H9 (cell line): Measurements from ENCODE around the gene DUOXA1. TPM values are rescaled to one million over a fixed set of nuclear protein-coding genes. Genes with fewer than 3 reads are reported as not detected.

ENCODE experiments used
- DNase-seq: peaks from one replicate; pipeline ENCODE4 v3.0.0-alpha.2; 2017
- H2AFZ ChIP-seq: one replicate; pipeline ENCODE4 v1.6.1; 2013; ENCODE audit warnings: mild to moderate bottlenecking, low read length, control low read depth, moderate library complexity
- H2AK5ac ChIP-seq: 2 replicates; pipeline ENCODE4 v1.6.1; 2013; ENCODE audit warnings: low read length, control low read depth, mixed read lengths; ENCODE audit not compliant: insufficient read length
- H2BK120ac ChIP-seq: one replicate; pipeline ENCODE4 v1.6.1; 2013; ENCODE audit warnings: low read depth, mild to moderate bottlenecking, low read length, control low read depth, inconsistent platforms; ENCODE audit not compliant: poor library complexity, severe bottlenecking
- H2BK12ac ChIP-seq: 2 replicates; pipeline ENCODE4 v1.6.1; 2013; ENCODE audit warnings: low read length, control low read depth, mixed read lengths, low read depth; ENCODE audit not compliant: insufficient read length
- H2BK15ac ChIP-seq: 2 replicates; pipeline ENCODE4 v1.6.1; 2013; ENCODE audit warnings: low read depth, low read length, control low read depth
- H2BK20ac ChIP-seq: one replicate; pipeline ENCODE4 v1.6.1; 2013; ENCODE audit warnings: low read depth, mild to moderate bottlenecking, low read length, control low read depth, inconsistent platforms; ENCODE audit not compliant: poor library complexity, severe bottlenecking
- H2BK5ac ChIP-seq: 2 replicates; pipeline ENCODE4 v1.6.1; 2013; ENCODE audit warnings: low read length, control low read depth, mixed read lengths; ENCODE audit not compliant: insufficient read length
- H3K14ac ChIP-seq: 2 replicates; pipeline ENCODE4 v1.6.1; 2013; ENCODE audit warnings: low read length, control low read depth; ENCODE audit not compliant: insufficient read depth
- H3K18ac ChIP-seq: 2 replicates; pipeline ENCODE4 v1.6.1; 2013; ENCODE audit warnings: low read depth, mild to moderate bottlenecking, mixed read lengths, low read length, control low read depth; ENCODE audit not compliant: insufficient read length
- H3K23ac ChIP-seq: 2 replicates; pipeline ENCODE4 v1.6.1; 2013; ENCODE audit warnings: low read length, control low read depth, mixed read lengths, low read depth; ENCODE audit not compliant: insufficient read length
- H3K23me2 ChIP-seq: 2 replicates; pipeline ENCODE4 v1.6.1; 2013; ENCODE audit warnings: low read depth, mild to moderate bottlenecking, mixed read lengths, low read length, control low read depth; ENCODE audit not compliant: insufficient read length, poor library complexity, severe bottlenecking
- H3K27ac ChIP-seq: 2 replicates; pipeline ENCODE4 v1.5.1; 2013; ENCODE audit warnings: low read length, control low read depth, mixed read lengths, low read depth; ENCODE audit not compliant: insufficient read length
- H3K27me3 ChIP-seq: 2 replicates; pipeline ENCODE4 v1.6.1; 2013; ENCODE audit warnings: low read length, control low read depth, inconsistent platforms; ENCODE audit not compliant: insufficient read depth
- H3K4ac ChIP-seq: 2 replicates; pipeline ENCODE4 v1.6.1; 2013; ENCODE audit warnings: low read depth, mild to moderate bottlenecking, control low read depth, inconsistent platforms, low read length, moderate library complexity
- H3K4me1 ChIP-seq: 2 replicates; pipeline ENCODE4 v1.6.1; 2013; ENCODE audit warnings: low read length, control low read depth, inconsistent platforms; ENCODE audit not compliant: insufficient read depth
- H3K4me2 ChIP-seq: 2 replicates; pipeline ENCODE4 v1.6.1; 2013; ENCODE audit warnings: low read length, control low read depth, mixed read lengths; ENCODE audit not compliant: insufficient read length, insufficient read depth
- H3K56ac ChIP-seq: 2 replicates; pipeline ENCODE4 v1.6.1; 2013; ENCODE audit warnings: low read depth, mild to moderate bottlenecking, mixed read lengths, low read length, control low read depth; ENCODE audit not compliant: insufficient read length
- H3K79me1 ChIP-seq: 2 replicates; pipeline ENCODE4 v1.6.1; 2013; ENCODE audit warnings: low read depth, mild to moderate bottlenecking, moderate library complexity, low read length, control low read depth, inconsistent platforms; ENCODE audit not compliant: insufficient read depth, poor library complexity, severe bottlenecking
- H3K79me2 ChIP-seq: 2 replicates; pipeline ENCODE4 v1.6.1; 2013; ENCODE audit warnings: low read length, control low read depth, inconsistent platforms; ENCODE audit not compliant: insufficient read depth
- H3K9ac ChIP-seq: 2 replicates; pipeline ENCODE4 v1.6.1; 2013; ENCODE audit warnings: low read length, control low read depth, mixed read lengths; ENCODE audit not compliant: insufficient read length; ENCODE audit errors: extremely low read depth
- H3K9me3 ChIP-seq: one replicate; pipeline ENCODE4 v1.6.1; 2013; ENCODE audit warnings: low read depth, low read length, inconsistent platforms; ENCODE audit not compliant: control insufficient read depth
- H3T11ph ChIP-seq: one replicate; pipeline ENCODE4 v1.6.1; 2013; ENCODE audit warnings: mild to moderate bottlenecking, low read length, control low read depth, inconsistent platforms
- H4K20me1 ChIP-seq: one replicate; pipeline ENCODE4 v1.6.1; 2013; ENCODE audit not compliant: control insufficient read depth, insufficient read length, insufficient read depth
- H4K5ac ChIP-seq: 2 replicates; pipeline ENCODE4 v1.6.1; 2013; ENCODE audit warnings: low read depth, mild to moderate bottlenecking, mixed read lengths, low read length, control low read depth; ENCODE audit not compliant: insufficient read length
- H4K8ac ChIP-seq: replicated peaks from 2 replicates; pipeline ENCODE4 v1.6.1; 2013; ENCODE audit warnings: low read length, control low read depth, mixed read lengths, low read depth; ENCODE audit not compliant: insufficient read length
- H4K91ac ChIP-seq: 2 replicates; pipeline ENCODE4 v1.6.1; 2013; ENCODE audit warnings: low read depth, mild to moderate bottlenecking, moderate library complexity, mixed read lengths, low read length, control low read depth; ENCODE audit not compliant: insufficient read length
- H3K27ac Mint-ChIP-seq, 3 experiments: 2 replicates in 2 of 3; 3 replicates in 1 of 3; pipeline ENCODE4 v1.8.0; 2020 to 2021; ENCODE audit warnings: mixed read lengths in 3 of 3, mild to moderate bottlenecking in 1 of 3, moderate library complexity in 1 of 3
- H3K27me3 Mint-ChIP-seq: 2 replicates; pipeline ENCODE4 v1.8.0; 2021; ENCODE audit warnings: low read depth, mild to moderate bottlenecking, moderate library complexity, mixed read lengths
- H3K36me3 Mint-ChIP-seq, 3 experiments: 2 replicates in 2 of 3; 3 replicates in 1 of 3; pipeline ENCODE4 v1.8.0; 2020 to 2021; ENCODE audit warnings: low read depth in 3 of 3, mixed read lengths in 3 of 3; ENCODE audit not compliant: insufficient read depth in 1 of 3
- H3K4me1 Mint-ChIP-seq, 2 experiments: 2 replicates each; pipeline ENCODE4 v1.8.0; 2020; ENCODE audit warnings: mixed read lengths in 2 of 2
- H3K4me3 Mint-ChIP-seq, 2 experiments: 2 replicates in 1 of 2; 3 replicates in 1 of 2; pipeline ENCODE4 v1.8.0; 2020 to 2021; ENCODE audit warnings: mild to moderate bottlenecking in 2 of 2, mixed read lengths in 2 of 2, moderate library complexity in 1 of 2
- H3K9me3 Mint-ChIP-seq, 2 experiments: 2 replicates in 1 of 2; 3 replicates in 1 of 2; pipeline ENCODE4 v1.8.0; 2020; ENCODE audit warnings: mild to moderate bottlenecking in 2 of 2, mixed read lengths in 2 of 2, moderate library complexity in 1 of 2
- CTCF ChIP-seq: fragments of 200-600 bp; sonication (generic); conservative IDR thresholded peaks from 3 replicates; pipeline ENCODE4 v1.8.0; 2021; ENCODE audit warnings: antibody characterized with exemption, mild to moderate bottlenecking
- WGBS: extraction: QIAGEN DNeasy Blood & Tissue Kit; methylation state at CpG from one replicate; pipeline ENCODE4 v1.1.7; 2013; ENCODE audit warnings: missing lambda C conversion rate, low lambda C conversion rate, mixed read lengths; ENCODE audit not compliant: insufficient read length; ENCODE audit errors: extremely low coverage; 5-methylcytosine and 5-hydroxymethylcytosine counted together
- total RNA-seq: library from RNA; stranded (reverse); gene quantifications from 2 replicates; pipeline ENCODE4 v1.2.1, GENCODE V29; 2021

Gene DUOXA1
- total RNA-seq, 1 experiment from 2014 or later, result 1.2 TPM

DNA sequence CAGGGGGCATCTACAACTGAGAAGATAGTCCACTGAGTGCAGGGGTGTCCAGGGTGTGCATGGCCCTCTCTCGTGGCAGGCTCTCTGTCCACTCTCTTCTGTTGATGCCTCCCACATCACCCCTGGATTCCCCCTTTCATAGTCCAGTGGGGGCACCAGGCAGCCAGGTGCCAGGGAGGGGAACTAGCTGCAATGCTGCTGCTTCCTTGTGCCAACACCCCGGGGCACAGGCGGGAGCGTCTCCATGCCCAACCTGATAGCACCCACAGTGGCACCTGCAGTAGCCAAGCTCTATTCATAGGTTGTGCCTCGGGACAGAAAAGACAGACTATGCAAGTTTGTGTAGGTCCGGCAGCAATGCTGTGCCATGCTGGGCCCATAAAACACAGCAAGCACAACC lies 27.5 kb downstream of the DUOXA1 start:
- H3K23me2 ChIP-seq, result no peaks in the 10 kb centered on the region
- no peak overlapping the region for H4K91ac ChIP-seq
- H3K27ac ChIP-seq, result no peak overlapping the region
- no peak overlapping the region for H3K4me3 Mint-ChIP-seq
- no peak overlapping the region for H3K56ac ChIP-seq
- no peaks in the 10 kb centered on the region; the same call in 1 of the 2 replicates for H3K27me3 ChIP-seq
- H3K14ac ChIP-seq, result no peak overlapping the region; the same call in 1 of the 2 replicates
- no peak overlapping the region for H2BK15ac ChIP-seq
- H3K27me3 Mint-ChIP-seq, result peaks cover 38% of the 10 kb centered on the region
- no peak overlapping the region for H3K23ac ChIP-seq
- WGBS, result no CpG with 5 or more reads among the region's 6 CpGs
- H3K4me2 ChIP-seq, result no peak overlapping the region
- H3K79me1 ChIP-seq, result no peaks in the 10 kb centered on the region
- no peak overlapping the region for H2AFZ ChIP-seq
- no peak for DNase-seq
- no peak overlapping the region for H3T11ph ChIP-seq
- H3K4me1 ChIP-seq, result peaks cover 6% of the 10 kb centered on the region; the same call in 1 of the 2 replicates
- no peaks in the 10 kb centered on the region for H4K20me1 ChIP-seq
- H2BK120ac ChIP-seq, result no peak overlapping the region
- no peaks in the 10 kb centered on the region for H3K9me3 ChIP-seq
- H3K9me3 Mint-ChIP-seq, result no peaks in the 10 kb centered on the region
- H2BK20ac ChIP-seq, result no peak overlapping the region
- no peaks in the 10 kb centered on the region for H3K79me2 ChIP-seq
- no peak for TF ChIP-seq CTCF
- H3K9ac ChIP-seq, result no peak overlapping the region
- H3K18ac ChIP-seq, result no peak overlapping the region
- no peaks in the 10 kb centered on the region; a peak in 1 of 7 replicates for H3K36me3 Mint-ChIP-seq
- no peak overlapping the region for H4K8ac ChIP-seq
- H3K4me1 Mint-ChIP-seq, result peaks cover 20 to 28% of the 10 kb centered on the region in 2 experiments
- no peak overlapping the region for H2BK5ac ChIP-seq
- H4K5ac ChIP-seq, result no peak overlapping the region
- H3K4ac ChIP-seq, result no peak overlapping the region
- peak overlapping the region in 1 of 3 experiments; percentile 48; a peak in 1 of 7 replicates for H3K27ac Mint-ChIP-seq
- no peak overlapping the region for H2BK12ac ChIP-seq
- no peak overlapping the region for H2AK5ac ChIP-seq
